Right atrium auricular region (tissue), 2 donors: ENCODE data around the gene CDKN2A. TPM values are rescaled to one million over a fixed set of nuclear protein-coding genes. Genes with fewer than 3 reads are reported as not detected.

ENCODE experiments used
- DNase-seq: peaks from one replicate; pipeline ENCODE4 v3.0.0-alpha.2; 2019; ENCODE audit warnings: low spot score
- H3K27ac ChIP-seq, 2 donors: fragments of 200-600 bp; sonication (generic); 1 replicate in 1 of 2; 2 replicates in 1 of 2; pipeline ENCODE4 v1.5.1; 2016 to 2019
- H3K27me3 ChIP-seq, 2 donors: fragments of 200-600 bp; sonication (generic); one replicate each; pipeline versions ENCODE4 v1.5.1 to v1.6.0; 2017 to 2019
- H3K36me3 ChIP-seq: fragments of 200-600 bp; sonication (generic); one replicate; pipeline ENCODE4 v1.5.1; 2016
- H3K4me1 ChIP-seq, 2 donors: fragments of 200-600 bp; sonication (generic); one replicate each; pipeline versions ENCODE4 v1.5.1 to v1.6.0; 2017 to 2019
- H3K4me3 ChIP-seq, 2 donors: fragments of 200-600 bp; sonication (generic); 1 replicate in 1 of 2; 2 replicates in 1 of 2; pipeline ENCODE4 v1.5.1; 2017 to 2019; ENCODE audit warnings: mild to moderate bottlenecking in 1 of 2, moderate library complexity in 1 of 2
- H3K9me3 ChIP-seq, 2 donors: fragments of 200-600 bp; sonication (generic); one replicate each; pipeline ENCODE4 v1.5.1; 2019
- total RNA-seq, 2 donors: library from RNA; depleted of rRNA; stranded (reverse); fragments of >200 nt; gene quantifications; one replicate each; pipeline ENCODE4 v1.1.0, GENCODE V29; 2016
- TF ChIP-seq, protein P1 (sequence below), 2 donors: fragments of 200-600 bp; sonication (generic); IDR thresholded peaks; one replicate each; pipeline ENCODE4 v1.5.1; 2019; ENCODE audit warnings: antibody characterized with exemption in 2 of 2

Gene CDKN2A
- total RNA-seq, 2 donors from 2014 or later, result 1.3 TPM; not detected in 1

DNA sequence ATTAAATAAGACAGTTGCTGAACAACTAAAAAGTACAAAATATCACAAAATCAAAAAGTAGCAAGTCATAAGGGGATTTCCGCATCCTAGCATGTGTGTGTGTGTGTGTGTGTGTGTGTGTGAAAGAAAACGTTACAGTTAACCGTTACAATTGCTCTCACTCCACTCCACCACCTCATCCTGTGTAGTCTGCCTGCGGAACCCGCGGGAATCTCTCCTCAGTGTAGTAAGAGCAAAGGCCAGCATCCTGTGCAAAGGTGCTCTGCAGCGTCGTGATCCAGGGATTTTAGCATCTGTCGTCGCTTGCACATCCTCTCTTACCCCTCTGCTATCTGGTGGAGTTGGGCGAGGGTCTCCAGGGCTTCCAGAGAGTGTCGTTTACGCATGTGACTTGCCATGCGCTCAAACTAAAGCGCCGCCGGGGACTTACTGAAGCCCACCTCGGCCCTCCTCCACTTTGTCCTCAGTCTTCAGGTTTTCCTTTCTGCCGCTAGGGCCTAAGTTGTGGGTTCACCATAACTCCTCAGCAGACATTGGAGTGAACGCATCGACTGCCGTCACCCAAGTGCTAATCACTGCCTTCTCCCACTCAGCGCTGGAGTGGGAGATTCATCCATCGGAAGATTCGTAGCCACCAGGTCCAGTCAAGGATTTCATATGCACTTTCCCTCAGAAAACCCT is 11.0 kb upstream of the CDKN2A start:
- Histone ChIP-seq H3K27me3 (peaks cover 0 to 14% of the 10 kb centered on the region in 2 donors), H3K4me1 (peaks cover 0 to 17% of the 10 kb centered on the region in 2 donors), H3K27ac (no peak overlapping the region), H3K4me3 (no peak overlapping the region), H3K36me3 (no peaks in the 10 kb centered on the region), H3K9me3 (no peaks in the 10 kb centered on the region)
- no peak for DNase-seq
- TF ChIP-seq, protein P1, sequence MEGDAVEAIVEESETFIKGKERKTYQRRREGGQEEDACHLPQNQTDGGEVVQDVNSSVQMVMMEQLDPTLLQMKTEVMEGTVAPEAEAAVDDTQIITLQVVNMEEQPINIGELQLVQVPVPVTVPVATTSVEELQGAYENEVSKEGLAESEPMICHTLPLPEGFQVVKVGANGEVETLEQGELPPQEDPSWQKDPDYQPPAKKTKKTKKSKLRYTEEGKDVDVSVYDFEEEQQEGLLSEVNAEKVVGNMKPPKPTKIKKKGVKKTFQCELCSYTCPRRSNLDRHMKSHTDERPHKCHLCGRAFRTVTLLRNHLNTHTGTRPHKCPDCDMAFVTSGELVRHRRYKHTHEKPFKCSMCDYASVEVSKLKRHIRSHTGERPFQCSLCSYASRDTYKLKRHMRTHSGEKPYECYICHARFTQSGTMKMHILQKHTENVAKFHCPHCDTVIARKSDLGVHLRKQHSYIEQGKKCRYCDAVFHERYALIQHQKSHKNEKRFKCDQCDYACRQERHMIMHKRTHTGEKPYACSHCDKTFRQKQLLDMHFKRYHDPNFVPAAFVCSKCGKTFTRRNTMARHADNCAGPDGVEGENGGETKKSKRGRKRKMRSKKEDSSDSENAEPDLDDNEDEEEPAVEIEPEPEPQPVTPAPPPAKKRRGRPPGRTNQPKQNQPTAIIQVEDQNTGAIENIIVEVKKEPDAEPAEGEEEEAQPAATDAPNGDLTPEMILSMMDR (IDR thresholded peaks at IDR 0.05), result no peak

DNA sequence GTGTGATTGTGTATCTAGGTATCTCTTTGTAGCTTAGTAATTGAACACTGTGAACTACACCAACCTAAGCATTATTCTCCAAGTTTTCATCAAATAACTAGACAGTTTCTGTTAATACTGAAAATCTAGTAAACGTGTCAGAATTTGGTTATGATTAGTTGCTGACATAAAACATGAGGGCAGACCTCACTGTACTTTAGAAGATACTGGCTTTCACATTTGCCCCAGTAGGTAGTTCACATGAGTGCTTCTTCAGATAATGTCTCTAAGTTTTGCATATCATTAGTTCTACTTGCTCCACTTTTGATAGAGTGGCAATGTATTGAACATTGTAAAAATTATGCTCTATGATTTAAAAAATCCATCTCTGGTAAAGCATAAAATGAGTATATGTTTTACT is 7.8 kb upstream of the CDKN2A start:
- TF ChIP-seq, protein P1 (IDR thresholded peaks at IDR 0.05), result no peak
- H3K36me3 ChIP-seq, result no peaks in the 10 kb centered on the region
- no peak overlapping the region for H3K27ac ChIP-seq
- peaks cover 0 to 10% of the 10 kb centered on the region in 2 donors for H3K27me3 ChIP-seq
- no peak for DNase-seq
- H3K9me3 ChIP-seq, result no peaks in the 10 kb centered on the region
- H3K4me3 ChIP-seq, result no peak overlapping the region
- no peaks in the 10 kb centered on the region for H3K4me1 ChIP-seq

DNA sequence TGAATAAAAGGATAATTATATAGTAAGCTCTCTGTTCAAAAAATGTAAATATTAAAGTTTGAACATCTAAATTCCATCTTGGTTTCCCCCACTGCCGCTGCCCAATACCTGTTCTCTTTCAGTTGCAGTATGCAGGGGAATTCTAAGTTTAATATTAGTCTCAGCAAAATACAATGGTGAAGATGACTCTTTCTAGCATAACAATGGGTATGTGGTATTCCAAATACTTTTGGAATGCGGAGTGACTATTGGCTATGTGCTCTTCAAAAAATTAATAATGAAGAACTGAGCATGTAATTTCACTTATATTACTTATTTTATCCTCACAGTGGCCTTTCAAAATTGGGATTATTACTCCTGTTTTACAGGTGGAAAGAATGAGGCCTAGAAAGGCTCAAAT is 3.8 kb upstream of the CDKN2A start:
- H3K4me3 ChIP-seq, result no peak overlapping the region
- TF ChIP-seq, protein P1 (IDR thresholded peaks at IDR 0.05), result no peak
- no peaks in the 10 kb centered on the region for H3K9me3 ChIP-seq
- no peaks in the 10 kb centered on the region for H3K36me3 ChIP-seq
- peaks cover 0 to 3% of the 10 kb centered on the region in 2 donors for H3K27me3 ChIP-seq
- H3K27ac ChIP-seq, result no peak overlapping the region
- no peak for DNase-seq
- H3K4me1 ChIP-seq, result peaks cover 0 to 18% of the 10 kb centered on the region in 2 donors

DNA sequence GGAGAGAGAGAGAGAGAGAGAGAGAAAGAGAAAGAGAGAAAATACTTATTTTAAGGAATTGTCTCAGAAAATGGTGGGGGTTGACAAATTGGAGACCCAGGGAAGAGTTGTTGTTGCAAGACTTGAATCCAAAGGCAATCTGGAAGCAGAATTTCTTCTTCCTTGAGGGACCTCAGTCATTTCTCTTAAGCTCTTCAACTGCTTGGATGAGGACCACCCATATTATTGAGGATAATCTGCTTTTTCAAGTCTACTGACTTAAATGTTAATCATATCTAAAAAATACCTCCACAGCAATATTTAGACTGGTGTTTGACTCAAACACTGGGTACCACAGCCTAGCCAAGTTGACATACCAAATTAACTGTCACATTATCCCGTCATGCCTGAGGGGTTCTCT is 3.3 kb upstream of the CDKN2A start:
- Histone ChIP-seq H3K4me3 (no peak overlapping the region), H3K27me3 (peaks cover 0 to 8% of the 10 kb centered on the region in 2 donors), H3K9me3 (no peaks in the 10 kb centered on the region), H3K36me3 (no peaks in the 10 kb centered on the region), H3K4me1 (peaks cover 0 to 18% of the 10 kb centered on the region in 2 donors), H3K27ac (no peak overlapping the region)
- TF ChIP-seq, protein P1 (IDR thresholded peaks at IDR 0.05), result no peak
- DNase-seq, result no peak

DNA sequence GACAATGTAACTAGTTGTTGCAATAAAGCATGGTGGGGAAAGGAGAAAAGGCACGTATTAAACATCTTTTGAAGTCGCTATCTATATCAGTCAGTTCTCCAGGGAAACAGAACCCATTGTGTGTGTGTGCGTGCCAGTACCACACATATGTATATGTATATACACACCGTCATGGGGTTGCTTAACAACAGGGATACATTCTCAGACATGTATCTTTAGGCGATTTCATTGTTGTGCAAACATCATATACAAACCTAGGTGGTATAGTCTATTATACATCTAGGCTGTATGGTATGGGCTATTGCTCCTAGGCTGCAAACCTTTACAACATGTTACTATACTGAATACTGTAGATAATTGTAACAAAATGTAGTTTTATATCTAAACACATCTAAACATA is 2.7 kb upstream of the CDKN2A start:
- no peaks in the 10 kb centered on the region for H3K9me3 ChIP-seq
- peaks cover 0 to 18% of the 10 kb centered on the region in 2 donors for H3K4me1 ChIP-seq
- no peaks in the 10 kb centered on the region for H3K36me3 ChIP-seq
- no peak for DNase-seq
- H3K27ac ChIP-seq, result no peak overlapping the region
- H3K4me3 ChIP-seq, result no peak overlapping the region
- TF ChIP-seq, protein P1 (IDR thresholded peaks at IDR 0.05), result no peak
- H3K27me3 ChIP-seq, result peaks cover 0 to 14% of the 10 kb centered on the region in 2 donors

DNA sequence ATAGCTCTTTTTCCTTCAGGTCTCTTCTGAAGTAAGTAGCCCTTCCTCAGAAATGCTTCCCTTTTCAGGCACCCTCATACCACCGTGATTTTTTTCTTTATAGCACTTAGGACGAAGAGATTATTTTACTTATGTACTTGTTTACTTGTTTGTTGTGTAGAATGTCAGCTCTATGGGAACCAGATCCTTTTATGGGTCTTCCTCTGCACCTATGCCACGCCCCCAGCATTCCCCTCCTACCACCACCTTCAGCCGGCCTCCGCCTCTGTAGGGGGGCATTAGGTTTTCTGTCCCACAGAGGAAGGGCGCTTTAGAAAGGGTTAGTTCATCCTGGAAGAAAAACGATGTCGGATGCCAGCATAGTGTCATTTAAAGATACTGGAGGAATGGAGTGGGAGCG is 2.2 kb upstream of the CDKN2A start:
- peaks cover 0 to 14% of the 10 kb centered on the region in 2 donors for H3K27me3 ChIP-seq
- no peaks in the 10 kb centered on the region for H3K36me3 ChIP-seq
- no peak overlapping the region for H3K4me3 ChIP-seq
- H3K4me1 ChIP-seq, result peaks cover 0 to 18% of the 10 kb centered on the region in 2 donors
- no peak for DNase-seq
- no peaks in the 10 kb centered on the region for H3K9me3 ChIP-seq
- no peak overlapping the region for H3K27ac ChIP-seq
- TF ChIP-seq, protein P1 (IDR thresholded peaks at IDR 0.05), result no peak
